ENCODE measurements around the gene MSH6.

GRCh38 chr2:47809903-47810302 lies 27.0 kb downstream of the MSH6 start:
- TF ChIP-seq SP1 (IDR thresholded peaks at IDR 0.05) (no peak), BHLHE40 (IDR thresholded peaks at IDR 0.05; ENCODE audit: borderline replicate concordance) (no peak), ELF4 (IDR thresholded peaks at IDR 0.05) (no peak), L3MBTL2 (conservative IDR thresholded peaks at IDR 0.05) (no peak), FOXK2 (IDR thresholded peaks at IDR 0.05) (no peak), SUZ12 (IDR thresholded peaks at IDR 0.05) (no peak)

Measured in HEK293T (cell line).